ENCODE measurements around the gene NAT16. TPM values are rescaled to one million over a fixed set of nuclear protein-coding genes. Genes with fewer than 3 reads are reported as not detected.

Gene NAT16
- polyA plus RNA-seq, 1 experiment: 0.02 TPM

- no peak for TF ChIP-seq CTCF (IDR thresholded peaks at IDR 0.05; ENCODE audit: insufficient read depth, low read depth, low read length)
- ChIA-PET POLR2A (no interaction called here), CTCF (interaction anchor here (0.6 to 1.4 kb wide), 3 partner anchors 10 to 38 kb away, joined by 3 to 8 read pairs (median 3); partner anchors contain the start of gene MOGAT3)
- Histone ChIP-seq H3K27me3 (ENCODE audit: control insufficient read depth, insufficient read depth, low read length) (peaks cover 9% of the 10 kb centered on the region), H3K4me3 (ENCODE audit: low read depth, low read length) (peak overlapping the region; percentile 32), H3K36me3 (ENCODE audit: control insufficient read depth, insufficient read depth, low read length) (peaks cover 14% of the 10 kb centered on the region)
- no peak for DNase-seq (ENCODE audit: low read depth)
These were observed 17.4 kb downstream of the NAT16 start for GRCh38 chr7:101162551-101163278.

GRCh38 chr7:101161692-101162471 is 18.2 kb downstream of the NAT16 start:
- peaks cover 5% of the 10 kb centered on the region for H3K27me3 ChIP-seq (ENCODE audit: control insufficient read depth, insufficient read depth, low read length)
- peaks cover 19% of the 10 kb centered on the region for H3K36me3 ChIP-seq (ENCODE audit: control insufficient read depth, insufficient read depth, low read length)
- H3K4me3 ChIP-seq (ENCODE audit: low read depth, low read length): no peak overlapping the region
- no peak for TF ChIP-seq CTCF (IDR thresholded peaks at IDR 0.05; ENCODE audit: insufficient read depth, low read depth, low read length)
- ChIA-PET CTCF (interaction anchor here (0.6 to 1.4 kb wide), 6 partner anchors 9 to 267 kb away, joined by 3 to 4 read pairs (median 3); partner anchors contain the start of gene MOGAT3), POLR2A (no interaction called here)
- DNase-seq (ENCODE audit: low read depth): no peak

- Histone ChIP-seq H3K27me3 (ENCODE audit: control insufficient read depth, insufficient read depth, low read length) (no peaks in the 10 kb centered on the region; the same call in 1 of the 2 replicates), H3K36me3 (ENCODE audit: control insufficient read depth, insufficient read depth, low read length) (peaks cover 19% of the 10 kb centered on the region), H3K4me3 (ENCODE audit: low read depth, low read length) (no peak overlapping the region)
- ChIA-PET CTCF (interaction anchor here (1.2 kb wide), 2 partner anchors 10 to 266 kb away, joined by 3 read pairs; no protein-coding TSS in a partner anchor), POLR2A (no interaction called here)
- no peak for DNase-seq (ENCODE audit: low read depth)
- no peak for TF ChIP-seq CTCF (IDR thresholded peaks at IDR 0.05; ENCODE audit: insufficient read depth, low read depth, low read length)
These were observed 19.2 kb downstream of the NAT16 start for GRCh38 chr7:101160910-101161309.

GRCh38 chr7:101159696-101160674 is 20.1 kb downstream of the NAT16 start:
- Histone ChIP-seq H3K36me3 (ENCODE audit: control insufficient read depth, insufficient read depth, low read length) (peaks cover 19% of the 10 kb centered on the region), H3K4me3 (ENCODE audit: low read depth, low read length) (no peak overlapping the region), H3K27me3 (ENCODE audit: control insufficient read depth, insufficient read depth, low read length) (no peaks in the 10 kb centered on the region; the same call in 1 of the 2 replicates)
- CTCF ChIA-PET: interaction anchor here (1.2 to 4.9 kb wide), 3 partner anchors 11 to 266 kb away, joined by 3 to 28 read pairs (median 7); no protein-coding TSS in a partner anchor
- POLR2A ChIA-PET: no interaction called here
- TF ChIP-seq CTCF (IDR thresholded peaks at IDR 0.05; ENCODE audit: insufficient read depth, low read depth, low read length): no peak
- DNase-seq (ENCODE audit: low read depth): no peak

Data from BJ (cell line).